ENCODE results near the gene GATA2.

The GATA2 gene

GRCh38 chr3:128442949-128443348, 50.1 kb downstream of the GATA2 start:
- DNase-seq (ENCODE audit: low spot score) = no peak
- H3K27ac ChIP-seq = no peak overlapping the region
- TF ChIP-seq CTCF (conservative IDR thresholded peaks at IDR 0.05; ENCODE audit: low read depth) = no peak
- POLR2A ChIA-PET (ENCODE audit: low non-redundant PET) = no interaction called here
- CTCF ChIA-PET = no interaction called here

- POLR2A ChIA-PET (ENCODE audit: low non-redundant PET) = no interaction called here
- no peak overlapping the region for H3K27ac ChIP-seq
- CTCF ChIA-PET = no interaction called here
- DNase-seq (ENCODE audit: low spot score) = no peak
- TF ChIP-seq CTCF (conservative IDR thresholded peaks at IDR 0.05; ENCODE audit: low read depth) = no peak
These were observed 50.9 kb downstream of the GATA2 start for GRCh38 chr3:128442070-128442469.

- CTCF ChIA-PET = interaction anchor here (0.6 to 1.4 kb wide), 3 partner anchors 13 to 502 kb away, joined by 3 to 4 read pairs (median 4); no protein-coding TSS in a partner anchor
- TF ChIP-seq CTCF (conservative IDR thresholded peaks at IDR 0.05; ENCODE audit: low read depth) = no peak
- POLR2A ChIA-PET (ENCODE audit: low non-redundant PET) = no interaction called here
- no peak for DNase-seq (ENCODE audit: low spot score)
- no peak overlapping the region for H3K27ac ChIP-seq
These were observed 53.8 kb downstream of the GATA2 start for GRCh38 chr3:128439226-128439625.

GRCh38 chr3:128438488-128439072, 54.4 kb downstream of the GATA2 start:
- CTCF ChIA-PET = interaction anchor here (0.6 to 1.4 kb wide), 4 partner anchors 13 to 502 kb away, joined by 3 to 5 read pairs (median 4); no protein-coding TSS in a partner anchor

DNA sequence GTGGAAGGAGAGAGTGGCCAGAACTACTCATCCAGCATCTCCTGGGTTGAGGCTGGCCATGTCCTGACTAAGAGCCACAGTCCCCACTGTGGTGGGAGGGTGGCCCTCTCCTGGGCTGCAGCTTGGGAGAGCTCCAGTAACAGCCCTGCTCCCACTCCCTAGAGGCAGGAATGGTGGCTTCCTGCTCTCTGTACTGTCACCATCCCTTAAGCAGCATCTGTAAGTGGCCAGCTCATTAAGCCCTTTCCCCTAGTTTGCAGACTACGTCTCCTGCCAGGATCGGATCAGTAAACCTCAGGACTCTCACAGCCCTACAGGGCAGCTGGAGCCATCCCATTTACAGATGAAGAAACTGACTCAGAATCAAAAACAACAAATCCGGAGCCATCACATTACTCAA, 56.8 kb downstream of the GATA2 start:
- no peak for TF ChIP-seq CTCF (conservative IDR thresholded peaks at IDR 0.05; ENCODE audit: low read depth)
- no peak overlapping the region for H3K27ac ChIP-seq
- ChIA-PET POLR2A (ENCODE audit: low non-redundant PET) (no interaction called here), CTCF (no interaction called here)
- no peak for DNase-seq (ENCODE audit: low spot score)

More at GRCh38 chr3:128438488-128439072, 54.4 kb downstream of the GATA2 start:
- POLR2A ChIA-PET (ENCODE audit: low non-redundant PET) = no interaction called here
- DNase-seq (ENCODE audit: low spot score) = no peak
- peak; percentile 21; the same call in 1 of the 2 replicates for TF ChIP-seq CTCF (conservative IDR thresholded peaks at IDR 0.05; ENCODE audit: low read depth)
- no peak overlapping the region for H3K27ac ChIP-seq

DNA sequence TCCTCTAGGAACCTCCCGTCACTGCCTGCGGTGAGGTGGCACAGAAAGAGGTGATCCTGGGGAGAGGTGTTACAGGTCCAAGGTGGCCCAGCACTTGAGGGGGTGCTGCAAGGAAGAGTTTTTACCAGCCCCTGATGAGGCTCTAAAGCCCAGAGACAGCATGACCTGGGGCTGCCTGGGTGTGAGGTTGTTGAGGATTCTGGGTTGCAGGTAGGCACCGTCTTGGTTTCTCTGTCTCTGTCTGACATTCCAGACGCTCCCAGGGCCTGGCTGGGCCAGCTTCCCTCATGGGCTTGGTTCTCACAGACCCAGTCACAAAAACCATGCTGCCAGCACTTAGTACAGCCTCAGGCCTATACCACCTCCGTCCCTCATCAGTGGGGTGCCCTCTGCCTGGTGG, 57.4 kb downstream of the GATA2 start:
- no peak for TF ChIP-seq CTCF (conservative IDR thresholded peaks at IDR 0.05; ENCODE audit: low read depth)
- DNase-seq (ENCODE audit: low spot score) = no peak
- ChIA-PET POLR2A (ENCODE audit: low non-redundant PET) (no interaction called here), CTCF (no interaction called here)
- H3K27ac ChIP-seq = no peak overlapping the region
